A673 (cell line): ENCODE measurements around the gene KRTAP5-2.
"Not testable (repeated sequence)": the region's sequence is repeated elsewhere in the genome, so short reads cannot be mapped to it uniquely, and the experiment has no call there.

Experiments used
- CTCF ChIP-seq: fragments of 300-800, 200-600 bp; sonication (generic); conservative IDR thresholded peaks from 2 replicates; pipeline ENCODE4 v1.5.1; 2017; ENCODE audit warnings: low read depth, mild to moderate bottlenecking, antibody characterized with exemption, low read length, moderate library complexity, mixed read lengths
- EZH2 ChIP-seq: fragments of 200-600 bp; sonication (generic); IDR thresholded peaks from 2 replicates; pipeline ENCODE4 v1.6.1; 2017; ENCODE audit warnings: borderline replicate concordance, low read depth, mild to moderate bottlenecking, mixed read lengths, antibody characterized with exemption, low read length; ENCODE audit not compliant: poor library complexity, severe bottlenecking

GRCh38 chr11:1605923-1606322 lies 7.8 kb upstream of the KRTAP5-2 start:
- not testable (repeated sequence) for TF ChIP-seq CTCF, EZH2
